SJCRH30 (cell line): Measurements from ENCODE around the gene STIM2. TPM values are rescaled to one million over a fixed set of nuclear protein-coding genes. Genes with fewer than 3 reads are reported as not detected.
"Not testable (repeated sequence)": the region's sequence is repeated elsewhere in the genome, so short reads cannot be mapped to it uniquely, and the experiment has no call there.

Experiments
- DNase-seq, 2 experiments: peaks; one replicate each; pipeline ENCODE4 v3.0.0-alpha.2; 2015 to 2020
- H3K27ac ChIP-seq: fragments of 250-450 bp; sonication (Bioruptor Pico); 2 replicates; pipeline ENCODE4 v1.5.1; 2020; ENCODE audit warnings: mild to moderate bottlenecking, moderate library complexity
- H3K27me3 ChIP-seq: fragments of 250-450 bp; sonication (Bioruptor Pico); 2 replicates; pipeline ENCODE4 v1.5.1; 2020; ENCODE audit warnings: mild to moderate bottlenecking, moderate library complexity
- H3K36me3 ChIP-seq: fragments of 250-450 bp; sonication (Bioruptor Pico); 2 replicates; pipeline ENCODE4 v1.5.1; 2020; ENCODE audit warnings: mild to moderate bottlenecking, moderate library complexity
- H3K4me1 ChIP-seq: fragments of 250-450 bp; sonication (Bioruptor Pico); 2 replicates; pipeline ENCODE4 v1.5.1; 2020; ENCODE audit warnings: mild to moderate bottlenecking, moderate library complexity
- H3K4me3 ChIP-seq: fragments of 250-450 bp; sonication (Bioruptor Pico); 2 replicates; pipeline ENCODE4 v1.5.1; 2020; ENCODE audit warnings: mild to moderate bottlenecking, moderate library complexity
- H3K9me3 ChIP-seq: fragments of 250-450 bp; sonication (Bioruptor Pico); replicated peaks from 2 replicates; pipeline ENCODE4 v1.5.1; 2020; ENCODE audit warnings: mild to moderate bottlenecking, moderate library complexity
- total RNA-seq: library from RNA; depleted of rRNA; stranded (reverse); fragments of >200 nt; shearing (Covaris generic); gene quantifications from 2 replicates; pipeline ENCODE4 v1.2.3, GENCODE V29; 2014

The STIM2 gene
- total RNA-seq, 1 experiment from 2014 or later = 33.7 TPM

GRCh38 chr4:27010334-27010940 lies 149.8 kb downstream of the STIM2 start:
- Histone ChIP-seq H3K27me3 (no peaks in the 10 kb centered on the region), H3K27ac (no peak overlapping the region), H3K4me1 (no peaks in the 10 kb centered on the region), H3K4me3 (no peak overlapping the region), H3K36me3 (peaks cover 8% of the 10 kb centered on the region; the same call in 1 of the 2 replicates), H3K9me3 (no peaks in the 10 kb centered on the region)
- peak; percentile 58 to 75 for DNase-seq

- Histone ChIP-seq H3K27ac (no peak overlapping the region), H3K27me3 (no peaks in the 10 kb centered on the region), H3K4me3 (no peak overlapping the region), H3K9me3 (no peaks in the 10 kb centered on the region), H3K4me1 (no peaks in the 10 kb centered on the region), H3K36me3 (peaks cover 8% of the 10 kb centered on the region; the same call in 1 of the 2 replicates)
- DNase-seq = no peak
These were observed 150.8 kb downstream of the STIM2 start for GRCh38 chr4:27011401-27011800.

GRCh38 chr4:27013012-27013411 lies 152.4 kb downstream of the STIM2 start:
- no peaks in the 10 kb centered on the region for H3K27me3 ChIP-seq
- no peaks in the 10 kb centered on the region for H3K4me1 ChIP-seq
- H3K9me3 ChIP-seq = no peaks in the 10 kb centered on the region
- no peak overlapping the region for H3K4me3 ChIP-seq
- peaks cover 6% of the 10 kb centered on the region; the same call in 1 of the 2 replicates for H3K36me3 ChIP-seq
- no peak overlapping the region for H3K27ac ChIP-seq
- no peak for DNase-seq

- no peaks in the 10 kb centered on the region for H3K4me1 ChIP-seq
- no peaks in the 10 kb centered on the region for H3K9me3 ChIP-seq
- no peaks in the 10 kb centered on the region for H3K27me3 ChIP-seq
- no peak overlapping the region for H3K4me3 ChIP-seq
- no peak for DNase-seq
- H3K36me3 ChIP-seq = peaks cover 4% of the 10 kb centered on the region
- H3K27ac ChIP-seq = no peak overlapping the region
These were observed 155.9 kb downstream of the STIM2 start for GRCh38 chr4:27016551-27016950.

- Histone ChIP-seq H3K9me3 (no peaks in the 10 kb centered on the region), H3K4me1 (no peaks in the 10 kb centered on the region), H3K36me3 (peaks cover 6% of the 10 kb centered on the region), H3K4me3 (no peak overlapping the region), H3K27me3 (no peaks in the 10 kb centered on the region), H3K27ac (no peak overlapping the region)
- DNase-seq = no peak
These were observed 157.0 kb downstream of the STIM2 start for GRCh38 chr4:27017623-27018022.

GRCh38 chr4:27018076-27018475 lies 157.4 kb downstream of the STIM2 start:
- Histone ChIP-seq H3K27ac (no peak overlapping the region), H3K9me3 (no peaks in the 10 kb centered on the region), H3K4me3 (no peak overlapping the region), H3K4me1 (no peaks in the 10 kb centered on the region), H3K27me3 (no peaks in the 10 kb centered on the region), H3K36me3 (peaks cover 11% of the 10 kb centered on the region)
- no peak for DNase-seq

GRCh38 chr4:27018910-27019309 lies 158.3 kb downstream of the STIM2 start:
- no peaks in the 10 kb centered on the region for H3K4me1 ChIP-seq
- H3K27ac ChIP-seq = no peak overlapping the region
- no peaks in the 10 kb centered on the region for H3K9me3 ChIP-seq
- H3K27me3 ChIP-seq = no peaks in the 10 kb centered on the region
- H3K4me3 ChIP-seq = no peak overlapping the region
- DNase-seq = no peak
- H3K36me3 ChIP-seq = peaks cover 14% of the 10 kb centered on the region

- H3K9me3 ChIP-seq = no peaks in the 10 kb centered on the region
- no peak overlapping the region for H3K27ac ChIP-seq
- no peaks in the 10 kb centered on the region for H3K27me3 ChIP-seq
- no peak overlapping the region for H3K4me3 ChIP-seq
- no peaks in the 10 kb centered on the region for H3K4me1 ChIP-seq
- peaks cover 16% of the 10 kb centered on the region for H3K36me3 ChIP-seq
- DNase-seq = no peak
These were observed 159.1 kb downstream of the STIM2 start for GRCh38 chr4:27019766-27020165.

GRCh38 chr4:27020203-27020602 lies 159.6 kb downstream of the STIM2 start:
- Histone ChIP-seq H3K4me3 (no peak overlapping the region), H3K36me3 (peaks cover 16% of the 10 kb centered on the region), H3K9me3 (no peaks in the 10 kb centered on the region), H3K4me1 (no peaks in the 10 kb centered on the region), H3K27me3 (no peaks in the 10 kb centered on the region), H3K27ac (no peak overlapping the region)
- no peak for DNase-seq

- no peak overlapping the region for H3K27ac ChIP-seq
- H3K4me1 ChIP-seq = no peaks in the 10 kb centered on the region
- H3K27me3 ChIP-seq = no peaks in the 10 kb centered on the region
- no peak overlapping the region for H3K4me3 ChIP-seq
- DNase-seq = no peak
- no peaks in the 10 kb centered on the region for H3K9me3 ChIP-seq
- H3K36me3 ChIP-seq = peaks cover 16% of the 10 kb centered on the region
These were observed 160.0 kb downstream of the STIM2 start for GRCh38 chr4:27020603-27021002.

- no peak overlapping the region for H3K27ac ChIP-seq
- H3K36me3 ChIP-seq = peaks cover 16% of the 10 kb centered on the region
- no peaks in the 10 kb centered on the region; the same call in 1 of the 2 replicates for H3K4me1 ChIP-seq
- no peak overlapping the region for H3K4me3 ChIP-seq
- no peaks in the 10 kb centered on the region for H3K27me3 ChIP-seq
- no peak for DNase-seq
- H3K9me3 ChIP-seq = no peaks in the 10 kb centered on the region
These were observed 162.3 kb downstream of the STIM2 start for GRCh38 chr4:27022963-27023362.

GRCh38 chr4:27023366-27023765 lies 162.7 kb downstream of the STIM2 start:
- peaks cover 15% of the 10 kb centered on the region for H3K36me3 ChIP-seq
- no peak for DNase-seq
- H3K9me3 ChIP-seq = no peaks in the 10 kb centered on the region
- no peaks in the 10 kb centered on the region for H3K27me3 ChIP-seq
- H3K27ac ChIP-seq = no peak overlapping the region
- no peak overlapping the region for H3K4me3 ChIP-seq
- H3K4me1 ChIP-seq = no peaks in the 10 kb centered on the region; the same call in 1 of the 2 replicates

GRCh38 chr4:27024805-27025204 lies 164.2 kb downstream of the STIM2 start:
- no peak overlapping the region for H3K4me3 ChIP-seq
- H3K36me3 ChIP-seq = peaks cover 11% of the 10 kb centered on the region
- DNase-seq = no peak
- H3K27ac ChIP-seq = no peak overlapping the region
- H3K4me1 ChIP-seq = no peaks in the 10 kb centered on the region; the same call in 1 of the 2 replicates
- no peaks in the 10 kb centered on the region for H3K27me3 ChIP-seq
- H3K9me3 ChIP-seq = no peaks in the 10 kb centered on the region

GRCh38 chr4:27027428-27027827 lies 166.8 kb downstream of the STIM2 start:
- no peaks in the 10 kb centered on the region; the same call in 1 of the 2 replicates for H3K4me1 ChIP-seq
- no peak overlapping the region for H3K4me3 ChIP-seq
- H3K9me3 ChIP-seq = no peaks in the 10 kb centered on the region
- no peak overlapping the region for H3K27ac ChIP-seq
- H3K36me3 ChIP-seq = peaks cover 11% of the 10 kb centered on the region
- H3K27me3 ChIP-seq = no peaks in the 10 kb centered on the region
- DNase-seq = no peak

GRCh38 chr4:27035127-27035526 lies 174.5 kb downstream of the STIM2 start:
- not testable (repeated sequence) for H3K27me3 ChIP-seq, H3K4me1 ChIP-seq, H3K27ac ChIP-seq, H3K4me3 ChIP-seq, H3K36me3 ChIP-seq, DNase-seq, H3K9me3 ChIP-seq

- Histone ChIP-seq H3K27ac (no peak overlapping the region), H3K9me3 (no peaks in the 10 kb centered on the region; the same call in 1 of the 2 replicates), H3K36me3 (no peaks in the 10 kb centered on the region), H3K27me3 (no peaks in the 10 kb centered on the region), H3K4me3 (no peak overlapping the region), H3K4me1 (no peaks in the 10 kb centered on the region)
- DNase-seq = no peak
These were observed 179.7 kb downstream of the STIM2 start for GRCh38 chr4:27040356-27040755.
